ENCODE results near the gene ZDHHC20.

DNA sequence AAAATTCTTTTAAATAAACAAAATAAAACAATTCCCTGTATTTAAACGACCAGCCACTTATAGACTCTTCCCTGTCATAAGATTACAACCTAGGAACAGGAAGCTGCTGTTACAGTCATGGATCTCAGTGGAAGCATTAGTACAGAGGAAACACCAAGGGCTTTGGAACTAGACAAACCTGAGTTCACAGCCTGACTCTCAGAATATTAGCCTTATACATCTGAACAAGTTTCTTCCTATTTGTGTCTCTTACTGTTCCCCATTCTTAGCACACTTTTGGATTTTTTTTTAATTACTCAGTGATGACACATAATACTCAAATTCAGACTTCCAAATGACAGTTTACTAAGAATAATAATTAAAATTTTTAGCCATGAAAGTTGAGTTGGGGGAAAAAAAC, 46.1 kb downstream of the ZDHHC20 start:
- TF ChIP-seq, protein P1, sequence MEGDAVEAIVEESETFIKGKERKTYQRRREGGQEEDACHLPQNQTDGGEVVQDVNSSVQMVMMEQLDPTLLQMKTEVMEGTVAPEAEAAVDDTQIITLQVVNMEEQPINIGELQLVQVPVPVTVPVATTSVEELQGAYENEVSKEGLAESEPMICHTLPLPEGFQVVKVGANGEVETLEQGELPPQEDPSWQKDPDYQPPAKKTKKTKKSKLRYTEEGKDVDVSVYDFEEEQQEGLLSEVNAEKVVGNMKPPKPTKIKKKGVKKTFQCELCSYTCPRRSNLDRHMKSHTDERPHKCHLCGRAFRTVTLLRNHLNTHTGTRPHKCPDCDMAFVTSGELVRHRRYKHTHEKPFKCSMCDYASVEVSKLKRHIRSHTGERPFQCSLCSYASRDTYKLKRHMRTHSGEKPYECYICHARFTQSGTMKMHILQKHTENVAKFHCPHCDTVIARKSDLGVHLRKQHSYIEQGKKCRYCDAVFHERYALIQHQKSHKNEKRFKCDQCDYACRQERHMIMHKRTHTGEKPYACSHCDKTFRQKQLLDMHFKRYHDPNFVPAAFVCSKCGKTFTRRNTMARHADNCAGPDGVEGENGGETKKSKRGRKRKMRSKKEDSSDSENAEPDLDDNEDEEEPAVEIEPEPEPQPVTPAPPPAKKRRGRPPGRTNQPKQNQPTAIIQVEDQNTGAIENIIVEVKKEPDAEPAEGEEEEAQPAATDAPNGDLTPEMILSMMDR (conservative IDR thresholded peaks at IDR 0.05; ENCODE audit: low read depth, low read length): no peak
- TF ChIP-seq EZH2 (IDR thresholded peaks at IDR 0.05; ENCODE audit: low read length, unreplicated experiment): no peak
